ENCODE results near the gene ZNF324. TPM values are rescaled to one million over a fixed set of nuclear protein-coding genes. Genes with fewer than 3 reads are reported as not detected.

The ZNF324 gene
- total and polyA plus RNA-seq, 10 donors: 1.5 to 19.8 (median 12.7) TPM

DNA sequence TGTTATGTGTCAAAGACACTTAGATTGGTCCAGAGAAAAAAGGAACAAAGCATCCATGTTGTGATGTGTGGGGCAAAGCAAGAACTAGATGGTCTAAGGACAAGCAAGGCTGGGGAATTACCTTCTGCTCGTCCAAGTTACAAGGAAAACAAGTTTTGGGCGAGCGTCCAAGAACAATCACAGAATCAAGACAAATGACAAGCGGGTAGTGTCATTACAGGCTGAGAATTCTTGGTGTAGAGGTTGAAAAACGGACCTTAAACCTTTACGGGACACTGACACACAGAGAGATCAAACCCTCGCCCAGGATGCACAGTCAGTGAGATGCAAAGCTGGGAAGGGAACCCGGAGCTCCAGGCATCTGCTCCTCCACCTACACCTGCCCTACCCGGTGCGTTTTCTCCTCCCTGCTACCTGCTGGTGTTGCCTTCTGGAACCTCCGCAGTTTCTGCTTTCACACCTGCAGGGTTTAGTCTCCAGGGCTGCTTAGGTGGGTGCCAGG is 16.0 kb upstream of the ZNF324 start:
- intact Hi-C loops (cut with DNase I; ENCODE audit: low total_unique reads): no loop called here
- TF ChIP-seq, protein P1, sequence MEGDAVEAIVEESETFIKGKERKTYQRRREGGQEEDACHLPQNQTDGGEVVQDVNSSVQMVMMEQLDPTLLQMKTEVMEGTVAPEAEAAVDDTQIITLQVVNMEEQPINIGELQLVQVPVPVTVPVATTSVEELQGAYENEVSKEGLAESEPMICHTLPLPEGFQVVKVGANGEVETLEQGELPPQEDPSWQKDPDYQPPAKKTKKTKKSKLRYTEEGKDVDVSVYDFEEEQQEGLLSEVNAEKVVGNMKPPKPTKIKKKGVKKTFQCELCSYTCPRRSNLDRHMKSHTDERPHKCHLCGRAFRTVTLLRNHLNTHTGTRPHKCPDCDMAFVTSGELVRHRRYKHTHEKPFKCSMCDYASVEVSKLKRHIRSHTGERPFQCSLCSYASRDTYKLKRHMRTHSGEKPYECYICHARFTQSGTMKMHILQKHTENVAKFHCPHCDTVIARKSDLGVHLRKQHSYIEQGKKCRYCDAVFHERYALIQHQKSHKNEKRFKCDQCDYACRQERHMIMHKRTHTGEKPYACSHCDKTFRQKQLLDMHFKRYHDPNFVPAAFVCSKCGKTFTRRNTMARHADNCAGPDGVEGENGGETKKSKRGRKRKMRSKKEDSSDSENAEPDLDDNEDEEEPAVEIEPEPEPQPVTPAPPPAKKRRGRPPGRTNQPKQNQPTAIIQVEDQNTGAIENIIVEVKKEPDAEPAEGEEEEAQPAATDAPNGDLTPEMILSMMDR (IDR thresholded peaks at IDR 0.05 in 8 of 11, conservative IDR thresholded peaks at IDR 0.05 in 3 of 11): no peak
- no peak for TF ChIP-seq POLR2A (IDR thresholded peaks at IDR 0.05)
- no peak for TF ChIP-seq POLR2AphosphoS5 (IDR thresholded peaks at IDR 0.05)
- Histone ChIP-seq H3K27ac (peak overlapping the region in 2 of 8 donors; percentile 81 to 85), H3K36me3 (peaks cover 0 to 24% (median 14%) of the 10 kb centered on the region in 6 donors), H3K4me1 (peaks cover 4 to 20% (median 14%) of the 10 kb centered on the region in 6 donors), H3K4me3 (peak overlapping the region; percentile 77 to 100 (median 92)), H3K27me3 (replicated peaks in 1 of 7) (peaks cover 0 to 34% (median 0%) of the 10 kb centered on the region in 7 donors), H3K9me3 (peaks cover 0 to 23% (median 13%) of the 10 kb centered on the region in 8 donors)
- no peak for DNase-seq
- 9 to 15% (median 11%) methylated on average over 11 of the region's 11 CpGs for WGBS, 5 donors

GRCh38 chr19:58451358-58452101 is 15.3 kb upstream of the ZNF324 start, which contains the start of gene ZNF324B:
ZNF324B (plus strand) TSS chr19:58451622; CDS start chr19:58453702, 2,080 bp downstream.
- Histone ChIP-seq H3K27ac (peak within 1 kb of the TSS in 7 of 8 donors; percentile 43 to 85 (median 65)), H3K27me3 (replicated peaks in 1 of 7) (peaks cover 0 to 30% (median 0%) of the 10 kb centered on the region in 7 donors), H3K36me3 (peaks cover 0 to 30% (median 21%) of the 10 kb centered on the region in 6 donors), H3K9me3 (peaks cover 0 to 23% (median 13%) of the 10 kb centered on the region in 8 donors), H3K4me1 (peaks cover 4 to 20% (median 14%) of the 10 kb centered on the region in 6 donors), H3K4me3 (peak within 1 kb of the TSS; percentile 77 to 100 (median 92))
- 0 to 1% (median 0%) methylated on average over 8 to 79 of the region's 79 CpGs for WGBS, 5 donors
- DNase-seq: peak; percentile 97
- intact Hi-C loops (cut with DNase I; ENCODE audit: low total_unique reads): no loop called here
- TF ChIP-seq POLR2AphosphoS5 (IDR thresholded peaks at IDR 0.05) (peak; percentile 85 to 91 (median 88)), POLR2A (IDR thresholded peaks at IDR 0.05) (no peak)
- TF ChIP-seq, protein P1 (IDR thresholded peaks at IDR 0.05 in 8 of 11, conservative IDR thresholded peaks at IDR 0.05 in 3 of 11): peak in 2 of 11 experiments; percentile 7 to 15

DNA sequence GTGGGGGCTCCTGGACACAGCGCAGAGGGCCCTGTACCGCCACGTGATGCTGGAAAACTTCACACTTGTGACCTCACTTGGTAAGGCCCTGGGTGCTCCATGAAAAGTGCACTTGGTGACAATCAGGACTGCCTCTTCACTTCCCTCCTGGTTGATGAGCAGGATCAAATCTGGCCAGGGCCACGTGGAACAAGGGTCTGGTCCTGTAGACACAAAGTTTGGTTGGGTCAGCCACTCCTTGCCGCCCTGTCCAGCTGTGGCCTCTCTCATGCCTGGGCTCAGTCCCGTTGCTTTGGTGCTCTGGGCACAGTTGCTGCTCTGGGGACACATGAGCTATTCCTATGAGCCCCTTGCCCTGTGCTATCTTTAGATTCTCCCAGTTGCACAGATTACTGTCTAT is 13.1 kb upstream of the ZNF324 start:
- no peak overlapping the region for H3K4me3 ChIP-seq
- intact Hi-C loops (cut with DNase I; ENCODE audit: low total_unique reads): no loop called here
- H3K27ac ChIP-seq: no peak overlapping the region
- H3K36me3 ChIP-seq: peaks cover 0 to 50% (median 30%) of the 10 kb centered on the region in 6 donors
- peaks cover 0 to 13% (median 8%) of the 10 kb centered on the region in 8 donors for H3K9me3 ChIP-seq
- WGBS, 5 donors: 88 to 95% (median 94%) methylated on average over 3 to 6 of the region's 6 CpGs
- H3K27me3 ChIP-seq (replicated peaks in 1 of 7): peaks cover 0 to 7% (median 0%) of the 10 kb centered on the region in 7 donors
- TF ChIP-seq POLR2AphosphoS5 (IDR thresholded peaks at IDR 0.05): no peak
- TF ChIP-seq POLR2A (IDR thresholded peaks at IDR 0.05): no peak
- TF ChIP-seq, protein P1 (IDR thresholded peaks at IDR 0.05 in 8 of 11, conservative IDR thresholded peaks at IDR 0.05 in 3 of 11): no peak
- no peak for DNase-seq
- H3K4me1 ChIP-seq: peaks cover 4 to 20% (median 14%) of the 10 kb centered on the region in 6 donors

DNA sequence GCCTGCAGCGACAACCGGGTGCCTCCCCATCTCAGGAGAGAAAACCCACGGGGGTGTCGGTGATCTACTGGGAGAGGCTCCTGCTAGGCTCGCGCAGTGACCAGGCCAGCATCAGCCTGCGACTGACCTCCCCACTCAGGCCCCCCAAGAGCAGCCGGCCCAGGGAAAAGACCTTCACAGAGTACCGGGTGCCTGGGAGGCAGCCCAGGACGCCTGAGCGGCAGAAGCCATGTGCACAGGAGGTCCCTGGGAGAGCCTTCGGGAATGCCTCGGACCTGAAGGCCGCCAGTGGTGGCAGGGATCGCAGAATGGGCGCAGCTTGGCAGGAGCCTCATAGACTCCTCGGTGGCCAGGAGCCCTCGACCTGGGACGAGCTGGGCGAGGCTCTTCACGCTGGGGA is 11.6 kb upstream of the ZNF324 start:
- no peak overlapping the region for H3K27ac ChIP-seq
- DNase-seq: no peak
- H3K4me3 ChIP-seq: no peak overlapping the region
- intact Hi-C loops (cut with DNase I; ENCODE audit: low total_unique reads): no loop called here
- H3K36me3 ChIP-seq: peaks cover 0 to 50% (median 30%) of the 10 kb centered on the region in 6 donors
- WGBS, 5 donors: 95 to 97% (median 96%) methylated on average over 17 to 21 of the region's 21 CpGs
- H3K27me3 ChIP-seq (replicated peaks in 1 of 7): no peaks in the 10 kb centered on the region
- H3K4me1 ChIP-seq: peaks cover 4 to 20% (median 14%) of the 10 kb centered on the region in 6 donors
- H3K9me3 ChIP-seq: no peaks in the 10 kb centered on the region
- TF ChIP-seq POLR2A (IDR thresholded peaks at IDR 0.05) (no peak), POLR2AphosphoS5 (IDR thresholded peaks at IDR 0.05) (no peak)
- TF ChIP-seq, protein P1 (IDR thresholded peaks at IDR 0.05 in 8 of 11, conservative IDR thresholded peaks at IDR 0.05 in 3 of 11): no peak
